ENCODE measurements around the gene COL16A1.

The COL16A1 gene

GRCh38 chr1:31671561-31672201, 32.1 kb downstream of the COL16A1 start:
- no peak for TF ChIP-seq CTCF (IDR thresholded peaks at IDR 0.05)
- Histone ChIP-seq H3K9me3 (ENCODE audit: control insufficient read depth, low read length) (no peaks in the 10 kb centered on the region), H3K4me1 (peaks cover 11% of the 10 kb centered on the region), H3K27ac (no peak overlapping the region), H3K4me2 (ENCODE audit: low read length) (no peak overlapping the region), H3K79me2 (no peaks in the 10 kb centered on the region), H3K27me3 (ENCODE audit: control insufficient read depth, insufficient read depth, low read length) (no peaks in the 10 kb centered on the region), H3K4me3 (ENCODE audit: low read depth, low read length) (no peak overlapping the region), H2AFZ (no peak overlapping the region), H3K9ac (no peak overlapping the region), H3K36me3 (ENCODE audit: control insufficient read depth, insufficient read depth, low read length) (no peaks in the 10 kb centered on the region)

- H3K9me3 ChIP-seq (ENCODE audit: control insufficient read depth, low read length) = no peaks in the 10 kb centered on the region
- H3K27me3 ChIP-seq (ENCODE audit: control insufficient read depth, insufficient read depth, low read length) = no peaks in the 10 kb centered on the region
- peaks cover 11% of the 10 kb centered on the region for H3K4me1 ChIP-seq
- H3K4me2 ChIP-seq (ENCODE audit: low read length) = no peak overlapping the region
- no peak overlapping the region for H3K9ac ChIP-seq
- H2AFZ ChIP-seq = no peak overlapping the region
- no peak overlapping the region for H3K27ac ChIP-seq
- no peaks in the 10 kb centered on the region for H3K79me2 ChIP-seq
- TF ChIP-seq CTCF (IDR thresholded peaks at IDR 0.05) = no peak
- no peaks in the 10 kb centered on the region for H3K36me3 ChIP-seq (ENCODE audit: control insufficient read depth, insufficient read depth, low read length)
- H3K4me3 ChIP-seq (ENCODE audit: low read depth, low read length) = no peak overlapping the region
These were observed 32.7 kb downstream of the COL16A1 start for GRCh38 chr1:31671147-31671546.

- Histone ChIP-seq H3K27me3 (ENCODE audit: control insufficient read depth, insufficient read depth, low read length) (no peaks in the 10 kb centered on the region), H3K27ac (peak overlapping the region; percentile 43), H3K9ac (no peak overlapping the region), H3K4me3 (ENCODE audit: low read depth, low read length) (peak overlapping the region; percentile 56), H2AFZ (peak overlapping the region; percentile 86), H3K9me3 (ENCODE audit: control insufficient read depth, low read length) (no peaks in the 10 kb centered on the region), H3K4me1 (peaks cover 11% of the 10 kb centered on the region), H3K79me2 (no peaks in the 10 kb centered on the region), H3K4me2 (ENCODE audit: low read length) (peak overlapping the region; percentile 75), H3K36me3 (ENCODE audit: control insufficient read depth, insufficient read depth, low read length) (no peaks in the 10 kb centered on the region)
- TF ChIP-seq CTCF (IDR thresholded peaks at IDR 0.05) = no peak
These were observed 33.2 kb downstream of the COL16A1 start for GRCh38 chr1:31670593-31670964.

GRCh38 chr1:31669786-31670592, 33.8 kb downstream of the COL16A1 start:
- Histone ChIP-seq H3K4me1 (peaks cover 11% of the 10 kb centered on the region), H3K9ac (no peak overlapping the region), H3K4me3 (ENCODE audit: low read depth, low read length) (peak overlapping the region; percentile 56), H3K9me3 (ENCODE audit: control insufficient read depth, low read length) (no peaks in the 10 kb centered on the region), H3K4me2 (ENCODE audit: low read length) (peak overlapping the region; percentile 75), H2AFZ (peak overlapping the region; percentile 86), H3K79me2 (no peaks in the 10 kb centered on the region), H3K36me3 (ENCODE audit: control insufficient read depth, insufficient read depth, low read length) (no peaks in the 10 kb centered on the region), H3K27me3 (ENCODE audit: control insufficient read depth, insufficient read depth, low read length) (no peaks in the 10 kb centered on the region), H3K27ac (peak overlapping the region; percentile 43)
- peak; percentile 28 for TF ChIP-seq CTCF (IDR thresholded peaks at IDR 0.05)
